GM12878 (cell line): Measurements from ENCODE around the gene SEMA3A. TPM values are rescaled to one million over a fixed set of nuclear protein-coding genes. Genes with fewer than 3 reads are reported as not detected.

Experiments
- ATAC-seq: fragments of 200-7000 bp; cut with Tn5 transposase; 3 replicates; pipeline ENCODE4 v1.9.1; 2020; ENCODE audit warnings: mild to moderate bottlenecking, moderate library complexity
- BruUV-seq: library from RNA; stranded (reverse); fragments of 400-500 nt; replicated peaks from 2 replicates; lab custom pipeline; 2021; lab: Mats Ljungman, UMichigan
- CTCF ChIA-PET: fragments of 300-600 bp; sonication (Branson Sonifier 250); formaldehyde crosslinking; extraction: SDS; loops from one replicate; lab custom pipeline; 2021; ENCODE audit warnings: inconsistent platforms; lab: Yijun Ruan, JAX
- POLR2A ChIA-PET: fragments of 350-600 bp; formaldehyde crosslinking; extraction: SDS; loops from one replicate; lab custom pipeline; 2021; ENCODE audit warnings: inconsistent platforms; lab: Charles Lee
- RAD21 ChIA-PET: fragments of 300-600 bp; sonication (Branson Sonifier 250); formaldehyde crosslinking; loops from one replicate; lab custom pipeline; 2023; ENCODE audit warnings: antibody characterized with exemption; ENCODE audit not compliant: unreplicated experiment; lab: Charles Lee
- SMC1A ChIA-PET: fragments of 300-600 bp; sonication (Branson Sonifier 250); formaldehyde crosslinking; loops from one replicate; lab custom pipeline; 2023; ENCODE audit not compliant: unreplicated experiment, uncharacterized antibody; lab: Charles Lee
- DNase-seq: peaks from one replicate; pipeline ENCODE4 v3.0.0-alpha.2; 2011; ENCODE audit warnings: low read depth, low spot score
- FAIRE-seq: peaks from 3 replicates; lab custom pipeline; 2011; peaks lifted over from hg19 to GRCh38; lab: Jason Lieb, UNC
- H2AFZ ChIP-seq: 2 replicates; pipeline ENCODE4 v1.6.0; 2011; ENCODE audit warnings: low read depth, low read length, control low read depth; ENCODE audit not compliant: control insufficient read depth
- H3K27ac ChIP-seq: 2 replicates; pipeline ENCODE4 v1.5.1; 2011; ENCODE audit warnings: control low read depth; ENCODE audit not compliant: control insufficient read depth, insufficient read depth
- H3K27me3 ChIP-seq, 2 experiments: replicated peaks in 1 of 2; 2 replicates each; pipeline versions ENCODE4 v1.6.0 to v1.6.1; 2011; ENCODE audit warnings: low read length in 1 of 2; ENCODE audit not compliant: control insufficient read depth in 2 of 2, insufficient read depth in 2 of 2
- H3K36me3 ChIP-seq, 2 experiments: 2 replicates each; pipeline ENCODE4 v1.5.1; 2011; ENCODE audit warnings: low read length in 1 of 2; ENCODE audit not compliant: control insufficient read depth in 2 of 2, insufficient read depth in 2 of 2
- H3K4me1 ChIP-seq: 2 replicates; pipeline ENCODE4 v1.6.1; 2011; ENCODE audit warnings: mild to moderate bottlenecking, low read length, moderate library complexity, mixed read lengths; ENCODE audit not compliant: control insufficient read depth, insufficient read depth
- H3K4me2 ChIP-seq: 2 replicates; pipeline ENCODE4 v1.6.0; 2011; ENCODE audit warnings: control low read depth; ENCODE audit not compliant: control insufficient read depth, insufficient read depth
- H3K4me3 ChIP-seq: fragments of 200-600 bp; sonication (generic); 2 replicates; pipeline ENCODE4 v1.5.1; 2016
- H3K79me2 ChIP-seq: 2 replicates; pipeline ENCODE4 v1.6.0; 2011; ENCODE audit warnings: low read length; ENCODE audit not compliant: control insufficient read depth, insufficient read depth
- H3K9ac ChIP-seq: 2 replicates; pipeline ENCODE4 v1.8.0; 2011; ENCODE audit warnings: low read length, control low read depth, mixed read lengths; ENCODE audit not compliant: control insufficient read depth, insufficient read depth
- H3K9me3 ChIP-seq: replicated peaks from 3 replicates; pipeline ENCODE4 v1.5.1; 2011; ENCODE audit warnings: mild to moderate bottlenecking, low read length; ENCODE audit not compliant: control insufficient read depth, insufficient read depth
- H4K20me1 ChIP-seq: 2 replicates; pipeline ENCODE4 v1.6.0; 2011; ENCODE audit not compliant: control insufficient read depth, insufficient read depth
- ATF7 ChIP-seq: fragments of 450-650 bp; IDR thresholded peaks from 2 replicates; pipeline ENCODE4 v1.6.1; 2016; ENCODE audit warnings: low read depth, mild to moderate bottlenecking
- CBX5 ChIP-seq: sonication (generic); IDR thresholded peaks from 2 replicates; pipeline ENCODE4 v1.6.1; 2016; ENCODE audit warnings: low read depth, moderate library complexity, mild to moderate bottlenecking, inconsistent platforms
- CHD2 ChIP-seq: IDR thresholded peaks from 2 replicates; pipeline ENCODE4 v1.6.1; 2011; ENCODE audit warnings: low read depth, low read length, improper control_type of control experiment, borderline replicate concordance
- LARP7 ChIP-seq: fragments of 450-650 bp; IDR thresholded peaks from 2 replicates; pipeline ENCODE4 v1.6.1; 2017; ENCODE audit warnings: mild to moderate bottlenecking
- MXI1 ChIP-seq: fragments of 150-350 bp; IDR thresholded peaks from 2 replicates; pipeline ENCODE4 v1.6.1; 2011; ENCODE audit warnings: low read depth, mild to moderate bottlenecking, inconsistent platforms, low read length, improper control_type of control experiment
- PBX3 ChIP-seq: IDR thresholded peaks from 2 replicates; pipeline ENCODE4 v1.6.1; 2011; ENCODE audit warnings: mild to moderate bottlenecking, low read depth, low read length, moderate library complexity; ENCODE audit not compliant: insufficient replicate concordance
- SPI1 ChIP-seq: IDR thresholded peaks from 2 replicates; pipeline ENCODE4 v1.6.1; 2011; ENCODE audit warnings: low read depth, mild to moderate bottlenecking, low read length, moderate library complexity, borderline replicate concordance; ENCODE audit not compliant: insufficient read depth
- SRF ChIP-seq, 2 experiments: IDR thresholded peaks; 2 replicates each; pipeline ENCODE4 v1.6.1; 2011; ENCODE audit warnings: low read depth in 2 of 2, low read length in 2 of 2, mild to moderate bottlenecking in 1 of 2, moderate library complexity in 1 of 2
- WGBS: methylation state at CpG from one replicate; pipeline ENCODE4 v1.1.6; 2016; ENCODE audit warnings: low lambda C conversion rate; ENCODE audit not compliant: insufficient replicate concordance, insufficient coverage; ENCODE audit errors: missing lambda C conversion rate; 5-methylcytosine and 5-hydroxymethylcytosine counted together
- in situ Hi-C: fragments of 300-500 bp; cut with MboI; formaldehyde crosslinking; loops from 9 replicates; pipeline ENCODE4 v1.14.3; 2018; ENCODE audit warnings: mixed read lengths
- intact Hi-C: fragments of 100-400 bp; cut with micrococcal nuclease; formaldehyde crosslinking; loops from one replicate; pipeline ENCODE4 v1.14.2; 2022; ENCODE audit not compliant: unreplicated experiment
- polyA plus RNA-seq, 11 experiments: library from polyadenylated mRNA; depleted of rRNA in 4 of 11; unstranded in 6 of 11; stranded (reverse) in 5 of 11; fragments of >200 nt; fragmentation: Nextera tagmentation in 4 of 11; fragmentation: Illumina TruSeq in 1 of 11; extraction: Ambion mirVana in 4 of 11; extraction: Trizol in 1 of 11; gene quantifications; 1 replicate in 1 of 11; 2 replicates in 10 of 11; pipeline versions ENCODE4 v1.2.1 to v1.2.3, GENCODE V29; 2011 to 2016; ENCODE audit warnings: inconsistent platforms in 2 of 11, missing spikeins in 2 of 11, low read depth in 1 of 11
- total RNA-seq, 4 experiments: library from RNA; depleted of rRNA in 3 of 4; stranded (reverse); fragments of >200 nt in 3 of 4; fragmentation: Illumina TruSeq in 1 of 4; extraction: Trizol in 1 of 4; gene quantifications; 2 replicates each; pipeline versions ENCODE4 v1.2.1 to v1.2.3, GENCODE V29; 2013 to 2021

Gene SEMA3A
- total and polyA plus RNA-seq, 10 of the 15 experiments (the other 5 are each of a cell fraction or from before 2014, with no cell fraction given): 0.01 to 3.3 (median 0.24) TPM

- TF ChIP-seq PBX3 (no peak), LARP7 (no peak), SRF (IDR thresholded peaks at IDR 0.05; ENCODE audit: low read depth in 2 of 2, low read length in 2 of 2) (no peak), MXI1 (no peak)
- Histone ChIP-seq H3K4me2 (no peak overlapping the region), H3K27me3 (no peaks in the 10 kb centered on the region), H3K79me2 (no peaks in the 10 kb centered on the region), H3K27ac (no peak overlapping the region), H4K20me1 (no peaks in the 10 kb centered on the region), H3K9me3 (no peaks in the 10 kb centered on the region), H3K4me3 (no peak overlapping the region), H3K9ac (no peak overlapping the region), H2AFZ (no peak overlapping the region), H3K36me3 (no peaks in the 10 kb centered on the region), H3K4me1 (no peaks in the 10 kb centered on the region)
- in situ Hi-C loops: no loop called here
- RAD21 ChIA-PET: no interaction called here
- no TSS peak for BruUV-seq
- WGBS: 12% methylated on average over 3 of the region's 3 CpGs
- no peak for FAIRE-seq
- CTCF ChIA-PET: no interaction called here
- POLR2A ChIA-PET: no interaction called here
- no peak for ATAC-seq
- no peak for DNase-seq
- intact Hi-C loops: no loop called here
- SMC1A ChIA-PET: no interaction called here
Observed at GRCh38 chr7:84106291-84106690, 88.3 kb downstream of the SEMA3A start.

GRCh38 chr7:84105586-84105985, 89.0 kb downstream of the SEMA3A start:
- ChIA-PET RAD21 (no interaction called here), CTCF (no interaction called here), SMC1A (no interaction called here), POLR2A (no interaction called here)
- TF ChIP-seq CHD2: no peak
- no peak for TF ChIP-seq CBX5
- TF ChIP-seq ATF7: no peak
- no peak for TF ChIP-seq SPI1
- Histone ChIP-seq H3K27ac (no peak overlapping the region), H4K20me1 (no peaks in the 10 kb centered on the region), H3K9ac (no peak overlapping the region), H3K36me3 (no peaks in the 10 kb centered on the region), H2AFZ (no peak overlapping the region), H3K79me2 (no peaks in the 10 kb centered on the region), H3K4me2 (no peak overlapping the region), H3K27me3 (no peaks in the 10 kb centered on the region), H3K4me3 (no peak overlapping the region), H3K4me1 (no peaks in the 10 kb centered on the region), H3K9me3 (no peaks in the 10 kb centered on the region)
- intact Hi-C loops (no loop called here), in situ Hi-C loops (no loop called here)
- BruUV-seq: no TSS peak
- no peak for ATAC-seq
- WGBS: 0% methylated on average over 1 of the region's 1 CpG
- FAIRE-seq: no peak
- DNase-seq: no peak
